ENCODE results near the gene DNAH14. TPM values are rescaled to one million over a fixed set of nuclear protein-coding genes. Genes with fewer than 3 reads are reported as not detected.
"Not testable (repeated sequence)": the region's sequence is repeated elsewhere in the genome, so short reads cannot be mapped to it uniquely, and the experiment has no call there.

DNAH14 gene
- total RNA-seq, 4 donors from 2014 or later, result 9.5 to 32.4 (median 14.8) TPM

- no peak for ATAC-seq
- WGBS, 2 donors (ENCODE audit: low coverage in 1 of 2), result 100% methylated on average over 1 of the region's 1 CpG
- Histone ChIP-seq H3K4me3 (no peak overlapping the region), H3K9me3 (peaks cover 0 to 25% (median 0%) of the 10 kb centered on the region in 3 donors), H3K4me1 (peaks cover 0 to 4% (median 0%) of the 10 kb centered on the region in 3 donors), H3K27me3 (no peaks in the 10 kb centered on the region), H3K36me3 (no peaks in the 10 kb centered on the region), H3K27ac (no peak overlapping the region)
- TF ChIP-seq CTCF (IDR thresholded peaks at IDR 0.05) (no peak), POLR2AphosphoS5 (IDR thresholded peaks at IDR 0.05) (no peak), POLR2A (IDR thresholded peaks at IDR 0.05) (no peak), EP300 (IDR thresholded peaks at IDR 0.05) (no peak)
Measured at GRCh38 chr1:224932607-224933249, 3.3 kb downstream of the DNAH14 start.

- H3K36me3 ChIP-seq, result no peaks in the 10 kb centered on the region
Measured at GRCh38 chr1:224933584-224933983, 4.1 kb downstream of the DNAH14 start.

DNA sequence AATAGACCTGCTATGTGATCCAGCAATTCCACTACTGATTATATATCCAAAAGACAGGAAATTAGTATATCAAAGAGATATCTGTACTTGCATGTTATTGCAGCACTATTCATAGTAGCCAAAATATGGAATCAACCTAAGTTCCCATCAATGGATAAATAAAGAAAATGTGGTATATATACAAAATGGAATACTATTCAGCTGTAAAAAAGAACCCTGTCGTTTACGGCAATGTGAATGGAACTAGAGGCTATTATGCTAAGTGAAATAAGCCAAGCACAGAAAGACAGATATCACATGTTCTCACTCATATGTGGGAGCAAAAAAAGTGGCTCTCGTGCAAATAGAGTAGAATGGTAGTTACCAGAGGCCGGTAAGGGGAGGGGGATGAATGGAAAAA is 9.2 kb downstream of the DNAH14 start:
- Histone ChIP-seq H3K4me1 (no peaks in the 10 kb centered on the region), H3K4me3 (no peak overlapping the region), H3K27me3 (no peaks in the 10 kb centered on the region), H3K36me3 (no peaks in the 10 kb centered on the region), H3K27ac (no peak overlapping the region), H3K9me3 (peaks cover 0 to 27% (median 0%) of the 10 kb centered on the region in 3 donors)
- ATAC-seq, result no peak
- WGBS, 2 donors (ENCODE audit: low coverage in 1 of 2), result 92 to 100% methylated on average over 4 of the region's 4 CpGs
- TF ChIP-seq CTCF (IDR thresholded peaks at IDR 0.05) (no peak), EP300 (IDR thresholded peaks at IDR 0.05) (no peak), POLR2AphosphoS5 (IDR thresholded peaks at IDR 0.05) (no peak), POLR2A (IDR thresholded peaks at IDR 0.05) (no peak)

More at GRCh38 chr1:224933584-224933983, 4.1 kb downstream of the DNAH14 start:
- no peak for ATAC-seq
- Histone ChIP-seq H3K27ac (no peak overlapping the region), H3K27me3 (no peaks in the 10 kb centered on the region), H3K4me3 (no peak overlapping the region), H3K4me1 (peaks cover 0 to 4% (median 0%) of the 10 kb centered on the region in 3 donors), H3K9me3 (peaks cover 0 to 27% (median 0%) of the 10 kb centered on the region in 3 donors)
- WGBS, 2 donors (ENCODE audit: low coverage in 1 of 2), result 82 to 99% methylated on average over 4 of the region's 4 CpGs
- TF ChIP-seq EP300 (IDR thresholded peaks at IDR 0.05) (no peak), POLR2AphosphoS5 (IDR thresholded peaks at IDR 0.05) (no peak), CTCF (IDR thresholded peaks at IDR 0.05) (no peak), POLR2A (IDR thresholded peaks at IDR 0.05) (no peak)

GRCh38 chr1:224939844-224940425 is 10.5 kb downstream of the DNAH14 start:
- Histone ChIP-seq H3K9me3 (peaks cover 0 to 16% (median 0%) of the 10 kb centered on the region in 3 donors), H3K27me3 (no peaks in the 10 kb centered on the region), H3K4me3 (no peak overlapping the region), H3K27ac (no peak overlapping the region), H3K36me3 (no peaks in the 10 kb centered on the region), H3K4me1 (no peaks in the 10 kb centered on the region)
- ATAC-seq, result no peak
- TF ChIP-seq EP300 (IDR thresholded peaks at IDR 0.05) (no peak), POLR2A (IDR thresholded peaks at IDR 0.05) (no peak), CTCF (IDR thresholded peaks at IDR 0.05) (no peak), POLR2AphosphoS5 (IDR thresholded peaks at IDR 0.05) (no peak)

DNA sequence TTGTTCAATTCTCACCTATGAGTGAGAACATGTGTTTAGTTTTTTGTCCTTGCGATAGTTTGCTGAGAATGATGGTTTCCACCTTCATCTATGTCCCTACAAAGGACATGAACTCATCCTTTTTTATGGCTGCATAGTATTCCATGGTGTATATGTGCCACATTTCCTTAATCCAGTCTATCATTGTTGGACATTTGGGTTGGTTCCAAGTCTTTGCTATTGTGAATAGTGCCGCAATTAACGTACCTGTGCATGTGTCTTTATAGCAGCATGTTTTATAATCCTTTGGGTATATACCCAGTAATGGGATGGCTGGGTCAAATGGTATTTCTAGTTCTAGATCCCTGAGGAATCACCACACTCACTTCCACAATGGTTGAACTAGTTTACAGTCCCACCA is 11.3 kb downstream of the DNAH14 start:
- H3K27ac ChIP-seq, ATAC-seq, H3K4me3 ChIP-seq, H3K4me1 ChIP-seq, H3K27me3 ChIP-seq, H3K36me3 ChIP-seq: not testable (repeated sequence)
- peaks cover 0 to 20% (median 0%) of the 10 kb centered on the region in 3 donors for H3K9me3 ChIP-seq
- 90 to 95% methylated on average over 2 to 3 of the region's 3 CpGs for WGBS, 2 donors (ENCODE audit: low coverage in 1 of 2)

GRCh38 chr1:224945651-224946348 is 16.3 kb downstream of the DNAH14 start:
- H3K9me3 ChIP-seq, result peaks cover 0 to 16% (median 0%) of the 10 kb centered on the region in 3 donors
- ATAC-seq, H3K4me1 ChIP-seq, H3K27ac ChIP-seq, H3K27me3 ChIP-seq, H3K4me3 ChIP-seq, H3K36me3 ChIP-seq: not testable (repeated sequence)
- 100% methylated on average over 2 to 4 of the region's 10 CpGs for WGBS, 2 donors (ENCODE audit: low coverage in 1 of 2)

DNA sequence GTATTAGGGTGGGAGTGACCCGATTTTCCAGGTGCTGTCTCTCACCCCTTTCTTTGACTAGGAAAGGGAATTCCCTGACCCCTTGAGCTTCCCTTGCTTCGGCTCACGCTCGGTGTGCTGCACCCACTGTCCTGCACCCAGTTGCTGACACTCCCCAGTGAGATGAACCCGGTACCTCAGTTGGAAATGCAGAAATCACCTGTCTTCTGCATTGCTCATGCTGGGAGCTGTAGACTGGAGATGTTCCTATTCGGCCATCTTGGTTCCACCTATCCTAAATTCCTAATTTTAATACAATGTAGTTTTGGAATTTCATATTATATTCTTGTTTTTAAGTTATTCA is 16.8 kb downstream of the DNAH14 start:
- not testable (repeated sequence) for ATAC-seq, H3K27ac ChIP-seq
- WGBS, 2 donors (ENCODE audit: low coverage in 1 of 2), result 94 to 100% methylated on average over 2 to 5 of the region's 6 CpGs

More for the DNA sequence above, 16.8 kb downstream of the DNAH14 start:
- H3K4me3 ChIP-seq, H3K36me3 ChIP-seq, H3K27me3 ChIP-seq, H3K4me1 ChIP-seq: not testable (repeated sequence)
- H3K9me3 ChIP-seq, result peaks cover 0 to 16% (median 0%) of the 10 kb centered on the region in 3 donors
